GM19455 (cell line): ENCODE measurements around the gene SEC24B.
A peak's percentile ranks its signal among the peaks of the same experiment; 100 is the strongest.
"Not testable (repeated sequence)": the region's sequence is repeated elsewhere in the genome, so short reads cannot be mapped to it uniquely, and the experiment has no call there.

Experiments used
- ATAC-seq: cut with Tn5 transposase; IDR thresholded peaks from one replicate; pipeline ENCODE4 v1.9.1; 2021; ENCODE audit not compliant: unreplicated experiment

SEC24B gene

DNA sequence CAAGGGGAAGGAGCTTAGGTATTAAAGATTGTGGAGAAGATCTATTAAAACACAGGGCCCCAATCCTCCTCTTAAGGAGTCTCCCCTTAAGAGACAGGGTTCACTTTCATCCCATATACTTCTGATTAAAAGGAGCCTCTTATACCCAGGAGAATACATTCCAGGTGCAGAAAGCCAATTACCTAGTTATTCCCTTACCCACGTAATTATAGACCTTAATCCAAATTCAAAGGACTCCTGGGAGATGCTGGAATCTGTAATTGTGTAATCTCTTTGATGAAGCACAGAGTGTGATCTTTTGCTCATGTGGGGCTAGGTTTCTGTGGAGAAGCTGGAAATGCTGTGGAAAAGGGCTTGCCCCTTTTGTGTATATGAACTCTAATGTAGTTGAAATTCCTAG lies 1.4 kb upstream of the SEC24B start:
- ATAC-seq = no peak

DNA sequence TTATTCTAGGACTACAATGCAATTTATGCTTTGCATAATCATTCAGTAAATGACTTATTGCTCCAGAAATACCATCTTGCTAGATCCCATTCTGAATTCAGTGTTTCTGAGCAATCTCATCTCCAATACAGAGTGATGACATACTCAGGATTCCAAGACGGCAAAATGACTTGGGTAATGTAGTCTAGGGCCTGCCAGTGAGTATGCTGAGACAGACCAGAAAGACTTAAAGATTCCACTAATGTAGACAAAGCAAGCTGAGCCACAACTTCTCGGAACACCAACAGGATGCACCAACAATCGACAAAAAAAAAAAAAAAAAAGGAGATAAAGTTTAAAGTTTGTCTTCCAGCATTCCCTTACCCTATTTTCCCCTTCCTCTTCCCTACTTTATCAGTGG lies 919 bp upstream of the SEC24B start:
- no peak for ATAC-seq

- peak; percentile 52 for ATAC-seq
Measured at GRCh38 chr4:109434007-109434971, 674 bp downstream of the SEC24B start.

GRCh38 chr4:109435635-109436034 lies 2.0 kb downstream of the SEC24B start:
- no peak for ATAC-seq

- no peak for ATAC-seq
Measured at GRCh38 chr4:109436504-109436903, 2.9 kb downstream of the SEC24B start.

- no peak for ATAC-seq
Measured at GRCh38 chr4:109440948-109441347, 7.3 kb downstream of the SEC24B start.

GRCh38 chr4:109441862-109442458 lies 8.3 kb downstream of the SEC24B start:
- ATAC-seq = no peak

- ATAC-seq = peak; percentile 53
Measured at GRCh38 chr4:109444182-109444844, 10.7 kb downstream of the SEC24B start.

GRCh38 chr4:109447278-109447677 lies 13.7 kb downstream of the SEC24B start:
- no peak for ATAC-seq

DNA sequence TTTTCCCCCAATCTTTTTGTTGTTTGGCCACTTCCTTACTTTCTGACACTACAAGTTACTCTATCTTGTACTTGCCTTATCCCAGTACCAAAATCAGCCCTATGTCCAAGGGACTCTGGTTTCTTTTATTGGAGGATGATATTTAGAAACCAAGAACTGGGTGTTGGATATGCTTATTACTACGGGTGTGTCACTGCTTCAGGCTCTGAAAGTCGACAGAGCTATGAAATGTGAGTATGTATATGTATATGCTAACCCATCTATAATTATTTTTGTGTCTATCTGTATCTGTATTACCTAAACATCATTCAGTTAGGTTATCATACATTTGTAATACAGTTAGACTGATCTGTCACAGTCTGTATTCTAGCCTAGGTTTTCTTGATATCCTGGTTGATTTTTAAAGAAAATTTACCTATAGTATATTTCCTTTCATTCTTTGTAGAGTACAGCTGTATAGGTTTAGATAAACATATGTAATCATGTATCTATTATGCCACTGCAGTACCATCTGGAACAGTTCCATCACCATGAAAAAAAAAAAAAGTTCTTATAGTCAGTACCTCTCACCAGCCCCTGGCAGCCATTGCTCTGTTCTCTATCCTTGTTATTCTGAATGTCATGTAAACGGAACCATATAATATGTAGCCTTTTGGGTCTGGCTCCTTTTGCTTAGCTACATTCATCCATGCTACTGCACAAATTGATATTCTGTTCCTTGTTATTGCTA lies 18.1 kb downstream of the SEC24B start:
- no peak for ATAC-seq

DNA sequence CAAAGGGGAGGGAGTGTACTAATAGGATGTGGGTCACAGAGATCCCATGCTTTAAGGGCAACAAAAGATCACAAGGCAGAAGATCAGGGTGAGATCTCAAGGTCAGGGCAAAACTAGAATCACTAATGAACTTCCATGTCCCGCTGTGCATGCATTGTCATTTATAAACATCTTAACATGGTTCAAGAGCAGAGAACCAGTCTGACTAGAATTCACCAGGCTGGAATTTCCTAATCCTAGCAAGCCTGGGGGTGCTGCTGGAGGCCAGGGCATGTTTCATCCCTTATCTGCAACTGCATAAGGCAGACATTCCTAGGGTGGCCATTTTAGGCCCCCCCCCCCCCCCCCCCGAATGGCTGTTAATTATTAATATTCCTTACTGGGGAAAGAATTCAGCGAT lies 19.5 kb downstream of the SEC24B start:
- ATAC-seq = not testable (repeated sequence)

DNA sequence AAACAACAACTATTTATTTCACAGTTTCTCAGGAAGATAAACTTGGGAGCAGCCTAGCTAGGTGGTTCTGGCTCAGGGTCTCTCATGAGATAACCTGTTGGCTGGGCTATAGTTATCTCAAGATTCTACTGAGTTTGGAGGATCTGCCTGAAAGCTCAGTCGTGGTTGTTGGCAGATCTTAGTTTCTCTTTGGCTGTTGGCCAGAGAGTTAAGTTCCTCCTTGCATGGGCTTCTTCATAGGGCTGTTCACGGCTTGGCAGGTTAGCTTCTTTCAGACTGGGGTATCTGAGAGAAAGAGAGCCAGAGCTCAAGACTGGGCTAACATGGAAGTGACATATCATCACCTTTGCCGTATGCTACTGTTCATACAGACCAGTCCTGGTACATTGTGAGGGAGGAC lies 28.7 kb downstream of the SEC24B start:
- peak; percentile 80 for ATAC-seq

DNA sequence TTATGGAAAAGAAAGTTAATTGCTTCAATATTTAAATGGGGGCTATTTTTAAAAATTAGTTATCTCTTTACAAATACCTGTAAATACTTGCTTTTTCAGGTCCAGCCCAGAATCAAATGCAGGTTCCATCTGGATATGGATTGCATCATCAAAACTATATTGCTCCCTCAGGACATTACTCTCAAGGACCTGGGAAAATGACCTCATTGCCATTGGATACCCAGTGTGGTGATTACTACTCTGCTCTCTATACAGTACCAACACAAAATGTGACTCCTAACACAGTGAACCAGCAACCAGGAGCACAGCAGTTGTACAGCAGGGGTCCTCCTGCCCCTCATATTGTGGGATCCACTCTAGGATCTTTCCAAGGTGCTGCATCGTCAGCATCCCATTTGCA lies 29.2 kb downstream of the SEC24B start:
- ATAC-seq = no peak

DNA sequence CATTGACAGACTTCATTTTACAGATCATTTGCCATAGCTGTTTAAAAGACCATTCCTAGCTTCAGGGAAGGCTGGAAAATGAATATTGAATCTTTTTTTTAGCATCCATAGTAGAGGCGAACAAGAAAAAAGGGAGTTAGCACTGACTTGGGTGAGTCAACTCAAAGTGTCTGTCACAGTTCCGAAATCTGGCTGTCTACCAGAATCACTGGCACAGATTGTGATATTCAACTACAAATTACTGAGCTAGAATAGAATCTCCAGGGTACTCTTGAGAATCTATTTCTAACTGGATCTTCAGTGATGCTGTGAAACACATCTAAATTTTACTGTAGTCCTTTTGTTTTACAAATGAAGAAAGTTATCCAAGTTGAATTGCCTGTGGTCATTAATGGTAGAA lies 31.5 kb downstream of the SEC24B start:
- ATAC-seq = no peak

DNA sequence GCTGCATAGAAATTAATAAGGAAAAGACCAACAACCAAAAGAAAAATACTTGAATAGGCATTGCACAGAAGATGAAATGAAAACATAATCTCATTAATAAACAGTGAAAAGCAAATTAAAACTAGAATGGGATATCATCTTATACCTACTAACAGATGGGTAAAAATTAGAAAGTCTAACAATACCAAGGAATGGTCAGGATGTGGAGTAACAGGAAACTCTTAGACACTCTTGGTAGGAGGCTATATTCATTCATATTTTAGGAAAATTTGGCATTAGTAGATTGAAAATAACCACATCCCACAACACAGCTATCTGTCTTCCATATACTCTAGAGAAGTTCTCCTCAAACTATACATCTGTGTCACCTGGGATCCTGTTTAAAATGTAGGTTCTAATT lies 36.3 kb downstream of the SEC24B start:
- no peak for ATAC-seq

GRCh38 chr4:109472343-109472761 lies 38.7 kb downstream of the SEC24B start:
- ATAC-seq = no peak

GRCh38 chr4:109473824-109474223 lies 40.2 kb downstream of the SEC24B start:
- no peak for ATAC-seq

GRCh38 chr4:109486007-109486406 lies 52.4 kb downstream of the SEC24B start:
- no peak for ATAC-seq

- ATAC-seq = no peak
Measured at GRCh38 chr4:109494563-109494962, 60.9 kb downstream of the SEC24B start.

GRCh38 chr4:109495514-109495913 lies 61.9 kb downstream of the SEC24B start:
- no peak for ATAC-seq

- no peak for ATAC-seq
Measured at GRCh38 chr4:109496875-109497274, 63.3 kb downstream of the SEC24B start.
